ENCODE measurements around the gene SLCO1A2. TPM values are rescaled to one million over a fixed set of nuclear protein-coding genes. Genes with fewer than 3 reads are reported as not detected.

The SLCO1A2 gene
- total and polyA plus RNA-seq, 2 of the 8 experiments (the other 6 are each of a cell fraction or from before 2014, with no cell fraction given), result 2.9 to 5.1 TPM

DNA sequence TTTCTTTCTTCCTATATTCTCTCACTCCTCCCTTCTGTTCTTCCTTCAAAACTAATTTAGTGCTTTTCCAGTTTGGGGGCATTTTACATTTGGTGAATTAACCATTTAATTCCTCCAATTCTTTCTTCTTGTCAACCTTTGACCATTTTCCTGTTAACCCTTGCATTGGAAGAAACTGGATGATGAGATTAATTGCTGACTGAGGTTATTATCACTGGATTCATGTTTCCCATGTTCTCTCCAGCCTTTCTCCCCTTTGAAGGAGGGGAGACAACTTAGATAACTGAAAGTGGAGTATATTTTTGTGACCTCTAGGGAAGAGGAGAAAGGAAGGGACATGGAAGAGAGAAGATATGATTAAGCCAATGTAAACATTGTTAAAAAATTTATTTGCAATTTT is 70.5 kb downstream of the SLCO1A2 start (continued):
- TF ChIP-seq RAD21 (IDR thresholded peaks at IDR 0.05 in 1 of 2, conservative IDR thresholded peaks at IDR 0.05 in 1 of 2; ENCODE audit: low read depth in 2 of 2, low read length in 2 of 2) (no peak), FOSL1 (IDR thresholded peaks at IDR 0.05; ENCODE audit: insufficient read depth, low read depth, low read length) (no peak), CEBPB (IDR thresholded peaks at IDR 0.05; ENCODE audit: low read depth, low read length) (no peak), POLR2A (IDR thresholded peaks at IDR 0.05; ENCODE audit: control extremely low read depth in 1 of 2, low read depth in 2 of 2, low read length in 2 of 2) (no peak), ASH2L (IDR thresholded peaks at IDR 0.05; ENCODE audit: low read length) (no peak)

All from H1 (cell line).